Epidermal melanocyte (primary cell): ENCODE results near the gene ZNF462.

Experiments
- DNase-seq: peaks from one replicate; pipeline ENCODE4 v3.0.0; 2011; ENCODE audit warnings: low spot score; ENCODE audit not compliant: insufficient read length

The ZNF462 gene

DNA sequence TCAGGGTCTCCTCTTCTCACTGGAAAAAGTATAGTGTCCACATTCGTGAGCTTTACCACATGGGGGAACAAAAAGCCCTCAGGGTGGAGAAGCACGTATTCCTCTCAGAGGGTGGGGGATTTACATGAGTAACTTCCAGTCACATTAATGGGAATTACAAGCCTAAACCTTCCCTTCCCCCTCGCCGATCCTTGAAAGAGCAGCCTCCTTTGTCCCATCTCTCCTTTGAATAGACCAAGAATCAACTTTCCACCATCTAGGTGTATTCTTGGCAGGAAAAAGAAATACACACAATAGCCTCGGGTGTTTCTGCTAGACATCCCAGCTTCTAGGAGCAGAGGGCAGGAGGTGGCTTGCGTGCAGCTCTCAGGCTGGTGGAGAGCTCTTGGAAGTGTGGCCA is 144.4 kb downstream of the ZNF462 start:
- DNase-seq = no peak

- DNase-seq = no peak
Measured at GRCh38 chr9:107008011-107008410, 145.0 kb downstream of the ZNF462 start.

DNA sequence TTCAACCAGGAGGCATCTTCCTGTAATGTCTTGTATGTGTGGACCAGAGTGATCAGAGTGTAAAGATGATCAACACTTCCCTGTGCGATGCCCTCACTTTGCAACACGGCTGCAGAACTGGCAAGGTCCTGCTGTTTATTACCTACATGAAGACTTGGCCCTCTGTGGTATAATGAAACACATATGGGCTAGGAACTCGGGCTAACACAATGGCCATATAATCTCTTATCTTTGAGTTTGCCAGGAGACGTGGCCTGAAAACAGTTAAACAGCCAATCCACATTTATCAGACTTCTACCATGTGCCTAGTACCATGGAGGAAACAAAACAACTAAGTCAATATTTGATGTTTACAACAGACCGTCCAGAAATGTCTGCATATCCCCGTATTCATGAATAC is 145.5 kb downstream of the ZNF462 start:
- no peak for DNase-seq

- DNase-seq = no peak
Measured at GRCh38 chr9:107016383-107016782, 153.4 kb downstream of the ZNF462 start.

DNA sequence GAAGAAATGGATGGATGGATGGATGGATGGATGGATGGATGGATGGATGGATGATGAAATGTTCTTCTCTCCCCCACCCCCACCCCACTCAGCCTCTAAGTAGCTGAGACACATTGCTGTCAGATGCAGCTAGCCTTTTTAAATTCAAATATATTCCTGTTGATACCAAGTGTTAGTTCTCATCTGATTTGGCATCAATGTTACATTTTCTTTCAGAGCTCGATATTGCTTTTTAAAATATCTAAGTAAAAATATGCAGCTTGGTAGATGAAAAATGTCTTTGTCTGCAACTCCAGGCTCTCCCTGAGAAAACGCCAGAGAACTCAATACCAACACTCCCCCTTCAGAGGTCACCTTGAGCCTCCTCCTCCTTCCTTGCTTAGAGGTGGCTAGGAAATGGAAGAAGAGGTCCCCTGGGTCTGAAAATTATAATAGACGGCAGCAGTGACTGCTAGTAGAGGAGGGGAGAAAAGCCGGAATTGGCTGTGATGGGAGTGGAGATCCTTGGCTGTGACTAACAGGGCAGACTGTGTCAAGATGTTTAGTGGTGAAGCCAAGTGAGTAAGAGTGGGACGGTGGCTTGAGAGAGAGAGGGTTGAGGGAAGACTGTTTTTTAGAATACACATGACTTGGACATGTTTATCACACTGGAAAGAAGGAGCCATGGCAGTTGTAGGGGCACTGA is 156.0 kb downstream of the ZNF462 start:
- no peak for DNase-seq

DNA sequence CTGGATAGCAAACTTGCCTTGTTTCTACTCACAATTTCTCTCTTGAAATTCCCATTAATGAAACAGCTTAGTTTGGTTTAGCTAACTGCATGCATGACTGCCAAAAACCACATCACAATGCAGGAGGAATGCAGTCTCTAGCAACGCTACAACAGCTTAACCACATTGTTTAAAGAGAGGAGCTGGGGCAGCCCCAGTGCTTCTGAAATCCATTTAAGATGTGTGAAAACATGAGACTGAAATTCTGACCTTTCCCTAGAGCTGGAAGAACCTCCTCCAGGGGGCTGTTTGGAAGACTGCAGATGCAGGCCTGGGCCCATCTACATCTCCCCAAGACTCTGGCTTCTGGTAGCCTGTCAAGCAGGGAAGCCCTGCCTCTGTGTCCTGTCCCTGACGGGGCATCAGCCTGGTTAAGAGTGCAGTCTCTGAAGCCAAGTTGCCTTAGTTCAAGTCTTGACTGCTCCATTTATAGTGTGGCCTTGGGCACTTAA is 157.1 kb downstream of the ZNF462 start:
- DNase-seq = no peak

- no peak for DNase-seq
Measured at GRCh38 chr9:107024193-107024592, 161.2 kb downstream of the ZNF462 start.

GRCh38 chr9:107025260-107026035 is 162.5 kb downstream of the ZNF462 start:
- no peak for DNase-seq

DNA sequence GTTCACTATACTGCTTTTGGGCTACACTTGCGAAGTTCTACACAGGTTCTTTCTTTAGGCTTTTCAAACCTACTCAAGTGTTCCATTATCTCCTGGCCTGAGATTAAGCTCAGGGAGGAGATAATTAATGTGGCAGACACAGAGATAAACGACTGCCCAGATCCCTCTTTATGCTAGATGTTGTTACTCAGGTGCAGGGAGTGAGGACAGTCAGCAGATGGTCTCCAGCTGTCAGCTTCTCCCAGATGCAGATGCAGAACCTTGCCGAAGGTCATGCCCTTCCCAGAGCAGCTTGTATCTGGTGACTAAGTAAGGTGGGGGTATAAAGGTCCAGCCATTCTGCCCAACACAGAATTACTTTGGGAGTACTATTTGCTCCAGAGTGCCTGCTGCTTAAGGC is 166.2 kb downstream of the ZNF462 start:
- no peak for DNase-seq

DNA sequence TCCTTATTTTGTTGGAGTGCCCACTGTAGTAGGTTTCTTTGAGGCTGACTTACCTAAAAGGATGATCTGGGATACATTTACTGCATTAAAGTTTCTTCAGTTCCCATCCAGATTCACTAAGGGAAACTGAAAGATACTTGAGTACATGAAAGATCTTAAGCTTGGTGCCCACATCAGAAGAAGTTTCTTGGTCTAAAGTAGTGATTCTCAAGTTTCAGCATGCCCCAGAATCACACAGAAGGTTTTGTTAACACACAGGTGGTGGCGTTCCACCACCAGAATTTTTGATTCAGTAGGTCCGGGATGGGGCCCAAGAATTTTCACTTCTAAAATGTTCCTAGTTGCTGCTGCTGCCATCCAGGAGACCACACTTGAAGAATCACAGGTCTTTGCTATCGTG is 171.0 kb downstream of the ZNF462 start:
- no peak for DNase-seq

GRCh38 chr9:107034831-107035230 is 171.9 kb downstream of the ZNF462 start:
- DNase-seq = no peak

DNA sequence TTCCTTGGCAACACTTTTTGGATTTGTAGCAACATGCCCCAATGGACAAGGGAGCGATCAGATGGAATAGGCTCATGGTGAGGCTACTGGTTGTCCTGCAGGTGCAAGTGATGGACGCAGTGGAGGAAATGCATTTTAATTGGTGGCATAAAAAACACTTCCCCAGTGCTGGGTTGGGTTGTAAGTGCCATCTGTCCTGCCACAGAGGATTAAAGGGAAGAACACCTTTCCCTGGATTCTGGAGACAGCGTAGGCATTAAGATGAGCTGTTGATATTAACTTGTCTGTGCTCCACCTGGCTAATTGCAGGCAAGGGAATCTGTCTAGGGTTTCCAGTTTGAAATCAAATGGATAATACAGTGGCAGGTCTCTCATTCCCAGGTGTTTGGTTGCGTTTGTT is 173.4 kb downstream of the ZNF462 start:
- DNase-seq = no peak

GRCh38 chr9:107039542-107039941 is 176.6 kb downstream of the ZNF462 start:
- peak; percentile 35 for DNase-seq

- no peak for DNase-seq
Measured at GRCh38 chr9:107042606-107043005, 179.6 kb downstream of the ZNF462 start.

DNA sequence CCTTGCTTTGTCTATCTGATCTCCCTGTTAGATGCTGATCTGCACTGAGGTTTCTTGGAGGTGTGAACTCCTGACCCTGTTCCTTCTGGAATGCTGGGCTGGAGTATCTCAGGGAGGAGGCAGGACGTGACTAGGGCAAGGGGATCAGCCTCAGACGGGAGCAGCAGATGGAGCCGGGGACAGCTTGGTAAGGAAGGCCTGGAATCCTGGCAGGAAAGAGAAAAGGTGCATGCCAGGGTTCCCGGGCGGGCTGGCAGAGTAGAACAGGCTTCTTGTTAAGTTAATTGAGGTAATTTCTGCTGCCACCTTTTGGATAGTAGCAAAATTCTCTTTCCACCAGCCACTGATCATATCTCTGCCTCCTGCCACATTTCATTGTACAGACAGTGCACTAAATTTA is 180.9 kb downstream of the ZNF462 start:
- DNase-seq = no peak

GRCh38 chr9:107044872-107045271 is 181.9 kb downstream of the ZNF462 start:
- DNase-seq = no peak

DNA sequence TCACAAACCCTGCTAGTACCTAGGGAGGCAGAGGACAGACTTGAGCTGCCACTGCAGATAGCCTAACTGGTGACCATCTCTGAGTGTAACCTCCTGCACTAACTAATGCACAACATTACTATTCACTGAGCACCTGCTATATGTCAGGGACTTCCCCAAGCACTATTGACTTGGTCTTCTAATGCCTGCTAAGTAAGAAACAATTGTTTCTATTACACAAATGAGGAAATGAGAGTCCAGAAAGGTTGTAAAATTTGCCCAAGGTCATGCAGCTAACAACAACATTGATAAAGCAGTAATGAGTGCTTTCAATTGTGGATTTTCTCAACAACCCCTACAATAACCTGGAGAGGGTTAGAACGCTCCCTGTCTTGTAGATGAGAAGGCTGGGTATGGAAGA is 183.7 kb downstream of the ZNF462 start:
- no peak for DNase-seq

- DNase-seq = no peak
Measured at GRCh38 chr9:107049046-107049802, 186.3 kb downstream of the ZNF462 start.

GRCh38 chr9:107049803-107050184 is 186.8 kb downstream of the ZNF462 start:
- no peak for DNase-seq

DNA sequence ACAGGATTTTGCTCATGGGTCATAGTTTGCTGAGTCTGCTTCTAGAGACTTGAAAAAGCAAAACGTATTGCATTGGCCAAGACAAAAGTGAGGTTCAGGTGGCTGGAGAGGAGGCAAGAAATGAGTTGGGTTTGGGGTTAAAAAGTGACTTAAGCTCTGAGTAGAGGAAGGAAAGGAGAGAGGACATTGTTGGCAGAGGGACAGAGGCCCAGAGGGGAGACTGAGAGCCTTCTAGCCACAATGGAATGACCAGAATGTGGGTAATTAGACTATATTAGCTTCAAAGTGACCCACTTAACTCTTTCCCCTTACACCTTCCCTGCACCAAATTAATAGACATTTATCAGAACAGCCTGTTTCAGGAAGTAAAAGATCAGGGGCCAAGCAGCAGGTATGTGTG is 188.4 kb downstream of the ZNF462 start:
- DNase-seq = no peak

DNA sequence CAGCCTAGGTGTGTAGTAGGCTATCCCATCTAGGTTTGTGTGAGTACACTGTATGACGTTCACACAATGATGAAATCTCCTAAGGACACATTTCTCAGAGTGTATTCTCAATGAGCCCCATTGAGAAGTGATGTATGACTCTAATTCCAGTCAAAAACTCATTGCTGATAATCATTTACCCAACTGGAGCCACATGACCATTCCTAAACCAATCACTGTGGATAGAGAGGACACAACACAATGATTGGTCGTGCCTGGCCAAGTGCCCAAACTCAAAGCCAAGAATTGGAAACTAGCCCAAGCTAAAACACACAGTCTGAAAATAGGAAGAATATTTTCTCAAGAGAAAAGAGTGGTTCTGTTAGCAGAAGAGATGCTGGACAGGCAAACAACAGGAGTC is 191.2 kb downstream of the ZNF462 start:
- DNase-seq = no peak

- no peak for DNase-seq
Measured at GRCh38 chr9:107059220-107059619, 196.3 kb downstream of the ZNF462 start.
